HG02885 (cell line): Measurements from ENCODE around the gene NEUROG1.

Experiments
- ATAC-seq: cut with Tn5 transposase; IDR thresholded peaks from one replicate; pipeline ENCODE4 v1.9.1; 2021; ENCODE audit warnings: mild to moderate bottlenecking; ENCODE audit not compliant: unreplicated experiment, poor library complexity

The NEUROG1 gene, protein sequence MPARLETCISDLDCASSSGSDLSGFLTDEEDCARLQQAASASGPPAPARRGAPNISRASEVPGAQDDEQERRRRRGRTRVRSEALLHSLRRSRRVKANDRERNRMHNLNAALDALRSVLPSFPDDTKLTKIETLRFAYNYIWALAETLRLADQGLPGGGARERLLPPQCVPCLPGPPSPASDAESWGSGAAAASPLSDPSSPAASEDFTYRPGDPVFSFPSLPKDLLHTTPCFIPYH

DNA sequence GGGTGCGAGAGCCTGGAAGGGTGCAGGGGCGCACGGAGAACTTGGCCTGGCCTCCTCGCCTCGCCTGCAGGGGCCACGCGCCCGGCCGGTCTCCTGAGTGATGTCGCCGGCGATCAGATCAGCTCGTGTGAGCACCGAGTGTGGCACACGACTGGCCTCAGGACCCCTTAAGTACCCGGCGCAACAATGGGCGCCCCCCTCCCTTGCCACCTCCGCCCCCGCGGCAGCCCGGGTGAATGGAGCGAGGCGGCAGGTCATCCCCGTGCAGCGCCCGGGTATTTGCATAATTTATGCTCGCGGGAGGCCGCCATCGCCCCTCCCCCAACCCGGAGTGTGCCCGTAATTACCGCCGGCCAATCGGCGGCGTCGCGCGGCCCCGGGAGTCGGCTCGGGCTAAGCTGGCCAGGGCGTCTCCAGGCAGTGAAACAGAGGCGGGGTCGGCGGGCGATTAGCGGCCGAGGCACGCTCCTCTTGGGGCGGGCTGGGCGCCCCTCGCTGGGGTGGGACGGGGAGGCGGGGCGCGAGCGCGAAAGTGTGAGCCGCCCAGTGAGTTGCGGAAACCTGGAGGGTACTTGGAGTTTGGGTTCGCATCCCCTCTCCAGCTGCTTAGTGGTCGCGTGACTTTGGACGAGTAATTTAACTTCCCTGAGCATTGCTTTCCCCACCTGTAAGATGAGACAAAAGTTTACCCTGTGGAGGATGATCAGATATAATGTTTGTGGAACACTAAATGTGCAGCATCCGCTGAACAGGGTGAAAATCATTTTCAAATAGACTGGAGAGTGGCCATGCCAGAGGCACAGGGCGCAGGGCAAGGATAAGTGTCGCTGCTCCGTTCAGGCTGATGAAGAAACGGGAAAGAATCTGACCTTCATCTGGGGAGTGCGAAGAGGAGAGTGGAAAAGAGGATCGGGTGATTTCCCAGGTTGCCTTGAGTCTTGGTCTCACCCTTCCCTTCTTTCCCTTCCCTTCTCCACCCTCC lies at the start of gene NEUROG1:
NEUROG1 (minus strand) TSS at position 145 of the 982 bp plus-strand sequence. CDS start 274 bp downstream, outside the sequence.
- ATAC-seq = no peak

DNA sequence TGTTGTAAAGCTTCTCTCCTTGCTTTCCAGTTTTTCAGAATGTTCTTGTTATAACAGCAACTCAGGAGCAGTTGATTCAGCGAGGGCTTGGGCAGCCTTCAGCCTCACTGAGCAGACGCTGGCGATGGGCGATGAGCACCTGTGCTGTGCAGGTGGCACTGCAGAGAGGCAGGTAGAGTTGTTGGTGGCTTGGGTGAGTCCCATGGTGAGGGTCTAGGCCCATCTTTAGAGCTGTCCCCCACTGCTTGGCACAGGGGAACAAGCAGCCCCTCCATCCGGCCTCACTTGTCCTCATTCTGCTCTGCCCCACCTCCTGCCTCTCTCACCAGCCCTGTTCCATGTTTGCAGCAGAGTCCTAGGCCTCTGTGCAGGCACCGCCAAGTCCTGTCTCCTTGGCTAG lies 49.2 kb upstream of the NEUROG1 start:
- no peak for ATAC-seq

DNA sequence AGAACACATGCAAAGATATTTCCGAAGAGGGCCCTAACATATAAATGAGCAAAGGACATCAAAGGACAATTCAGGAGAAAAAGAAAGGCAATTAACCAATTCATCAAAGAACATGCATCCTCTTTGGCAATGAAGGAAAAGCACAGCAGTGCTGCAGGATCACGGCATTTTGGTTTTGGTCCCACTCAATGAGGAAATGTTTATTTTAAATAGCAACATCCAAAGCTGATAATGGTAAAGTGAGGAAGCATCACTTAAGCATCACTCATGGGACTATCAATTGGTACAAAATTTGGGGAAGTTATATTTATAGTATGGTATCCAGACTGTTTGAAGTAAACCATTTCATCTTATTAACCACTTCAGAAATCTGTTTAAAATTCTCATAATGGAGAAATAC lies 48.5 kb upstream of the NEUROG1 start:
- no peak for ATAC-seq

DNA sequence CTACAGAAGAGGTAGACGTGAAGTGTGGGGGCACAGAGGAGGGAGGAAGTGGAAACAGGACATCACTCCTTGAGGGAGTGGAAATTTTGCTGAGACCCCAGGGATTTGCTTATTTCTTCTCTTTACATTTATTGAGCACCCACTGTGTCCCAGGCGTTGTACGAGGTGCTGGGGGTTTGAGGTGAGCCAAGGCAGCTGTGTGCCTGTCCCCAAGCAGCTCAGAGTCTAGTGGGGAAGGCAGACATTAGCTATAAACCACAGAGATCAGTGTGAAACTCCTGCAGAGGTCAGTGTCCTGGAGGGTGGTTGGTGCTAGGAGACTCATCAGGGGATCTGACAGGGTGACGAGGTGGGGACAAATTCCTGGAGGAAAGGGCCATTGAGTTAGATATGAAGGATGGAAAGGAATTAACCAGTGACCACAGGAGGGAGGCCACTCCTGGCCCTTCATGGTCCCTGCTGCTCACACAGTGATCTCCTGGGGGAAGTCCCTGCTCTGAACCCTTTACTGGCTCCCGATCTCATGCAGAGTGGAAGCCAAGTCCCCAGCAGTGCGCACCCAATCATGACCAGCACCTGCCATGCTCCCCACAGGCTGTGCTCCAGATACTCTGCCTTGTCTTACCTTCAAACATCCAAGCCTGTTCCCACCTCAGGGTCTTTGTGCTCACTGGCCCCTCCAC lies 46.5 kb upstream of the NEUROG1 start:
- ATAC-seq = no peak

DNA sequence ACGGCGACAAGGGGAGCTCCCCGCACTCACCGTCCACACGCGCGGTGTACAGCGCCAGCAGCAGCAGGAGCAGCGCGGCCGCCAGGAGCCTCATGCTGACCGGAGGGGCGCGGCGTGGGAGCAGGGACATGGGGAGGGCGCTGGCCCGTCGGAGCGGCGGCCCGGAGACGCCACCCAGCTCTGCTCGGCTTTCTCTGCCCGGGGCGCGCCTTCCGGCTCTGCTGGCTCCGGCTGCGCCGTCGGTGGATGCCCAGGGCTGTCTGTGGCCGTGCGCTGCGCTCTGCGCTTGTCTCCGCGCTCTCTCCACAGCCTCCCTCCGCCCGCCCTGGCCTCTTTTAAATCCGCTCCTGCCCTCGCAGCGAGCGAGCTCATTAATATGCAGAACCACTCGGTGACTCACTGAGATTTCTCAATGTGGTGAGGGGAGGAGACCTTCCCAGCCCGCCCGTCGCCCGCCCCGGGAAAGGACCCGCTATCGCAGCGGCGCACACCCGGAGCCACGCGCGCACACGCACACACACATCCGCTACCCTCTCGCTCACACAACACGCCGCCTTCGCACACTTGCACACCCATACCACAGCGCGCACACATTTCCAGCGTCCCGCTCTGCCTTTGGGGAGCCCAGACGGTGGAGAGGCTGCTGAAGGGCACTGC lies 43.0 kb upstream of the NEUROG1 start, which contains the start of gene CXCL14:
CXCL14 (minus strand) TSS at position 307 of the 657 bp plus-strand sequence; CDS start at position 94, 213 bp downstream.
- ATAC-seq = no peak

DNA sequence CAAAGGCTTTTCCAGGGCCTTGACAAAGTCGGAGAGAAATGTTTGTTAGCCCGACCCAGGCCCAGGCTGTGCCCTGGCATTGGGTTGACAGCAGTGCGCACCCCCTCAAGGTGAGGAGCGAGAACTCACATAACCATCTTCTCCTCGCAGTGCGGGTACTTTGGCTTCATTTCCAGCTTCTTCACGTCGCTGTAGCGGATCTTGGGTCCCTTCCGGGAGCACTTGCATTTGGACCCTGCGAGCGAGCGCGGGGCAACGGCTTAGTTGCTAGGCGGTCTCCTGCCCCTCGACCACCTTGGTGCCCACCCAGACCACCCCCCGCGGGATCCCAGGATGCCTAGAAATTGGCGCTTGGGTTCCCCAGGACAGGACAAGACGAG lies 42.5 kb upstream of the NEUROG1 start:
- ATAC-seq = no peak

DNA sequence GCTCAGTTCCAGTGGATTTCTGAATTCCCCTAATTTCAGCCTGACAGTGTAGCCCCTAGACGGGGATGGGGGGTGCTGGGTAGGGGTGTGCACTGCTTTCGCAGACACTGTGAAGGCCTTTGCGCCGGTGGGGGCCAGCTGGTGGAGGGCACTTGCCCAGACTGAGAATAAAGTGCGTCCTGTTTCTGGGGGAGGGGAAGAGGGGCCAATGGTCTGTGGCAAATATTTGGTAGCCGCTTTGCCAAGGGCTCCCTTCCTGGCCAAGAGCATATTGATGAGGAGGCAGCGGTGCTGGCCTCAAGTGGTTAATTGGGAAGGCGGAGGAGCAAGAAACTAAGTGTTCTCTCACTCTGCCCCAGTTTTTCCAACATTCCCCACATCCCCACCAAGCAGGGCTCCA lies 41.7 kb upstream of the NEUROG1 start:
- ATAC-seq = no peak

DNA sequence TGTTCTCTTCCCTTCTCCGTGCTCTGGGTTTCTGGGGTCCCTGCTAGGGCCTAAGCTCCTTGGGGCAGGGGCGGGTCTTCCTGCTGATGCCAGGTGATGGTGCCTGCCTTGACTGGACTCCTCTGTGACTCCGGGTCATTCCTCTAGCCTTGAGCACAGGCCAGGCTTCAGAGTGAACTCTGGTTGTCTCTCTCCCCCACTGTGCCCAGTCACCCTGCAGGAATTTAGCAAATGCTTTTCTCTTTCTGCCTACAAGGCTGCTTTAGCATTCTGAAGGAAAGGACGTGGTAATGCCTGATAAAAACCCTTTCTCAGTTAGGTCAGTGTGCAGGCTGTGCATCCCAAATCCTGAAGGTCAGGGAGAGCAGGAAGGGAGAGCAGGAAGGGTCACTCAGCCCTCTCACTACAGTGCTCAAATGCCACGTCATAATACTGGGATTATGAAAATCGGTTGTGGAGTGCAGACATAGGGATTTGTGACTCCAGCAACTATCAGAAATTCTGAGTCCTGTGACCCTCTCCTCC lies 40.4 kb upstream of the NEUROG1 start:
- ATAC-seq = no peak

DNA sequence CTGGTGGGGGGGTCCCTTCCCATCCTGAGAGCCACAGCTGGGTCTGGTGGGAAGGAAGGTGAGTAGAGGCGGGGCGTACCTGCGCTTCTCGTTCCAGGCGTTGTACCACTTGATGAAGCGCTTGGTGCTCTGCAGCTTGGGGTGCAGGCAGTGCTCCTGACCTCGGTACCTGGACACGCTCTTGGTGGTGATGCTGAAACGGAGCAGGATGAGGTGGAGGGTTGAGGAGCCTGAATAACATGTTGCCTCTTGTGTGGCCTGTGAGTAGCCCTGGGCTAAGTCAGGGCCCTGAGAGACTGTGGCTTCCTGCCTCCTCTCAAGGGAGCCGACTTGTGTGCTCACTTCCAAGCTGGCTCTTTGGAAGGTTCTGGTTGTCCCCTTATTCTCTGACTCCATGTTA lies 38.7 kb upstream of the NEUROG1 start:
- ATAC-seq = no peak

DNA sequence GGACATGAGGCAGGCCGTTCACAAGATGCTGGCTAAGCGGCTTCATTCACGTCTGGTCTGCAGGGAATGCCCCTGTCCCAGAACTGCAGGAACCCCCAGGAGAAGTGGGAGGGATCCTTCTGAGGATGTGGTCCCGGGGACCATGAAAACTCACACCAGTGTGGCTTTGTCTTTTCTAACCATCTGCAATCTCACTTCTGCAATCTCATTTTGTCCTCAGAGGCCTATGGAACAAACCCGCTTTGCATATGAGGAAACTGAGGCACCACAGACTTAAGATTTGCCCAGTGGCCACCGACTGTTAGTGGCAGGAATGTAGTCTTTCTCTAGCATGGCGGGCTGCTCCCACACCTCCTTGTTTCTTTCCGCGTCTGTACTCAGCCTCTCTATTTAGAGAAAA lies 36.1 kb upstream of the NEUROG1 start:
- ATAC-seq = no peak

DNA sequence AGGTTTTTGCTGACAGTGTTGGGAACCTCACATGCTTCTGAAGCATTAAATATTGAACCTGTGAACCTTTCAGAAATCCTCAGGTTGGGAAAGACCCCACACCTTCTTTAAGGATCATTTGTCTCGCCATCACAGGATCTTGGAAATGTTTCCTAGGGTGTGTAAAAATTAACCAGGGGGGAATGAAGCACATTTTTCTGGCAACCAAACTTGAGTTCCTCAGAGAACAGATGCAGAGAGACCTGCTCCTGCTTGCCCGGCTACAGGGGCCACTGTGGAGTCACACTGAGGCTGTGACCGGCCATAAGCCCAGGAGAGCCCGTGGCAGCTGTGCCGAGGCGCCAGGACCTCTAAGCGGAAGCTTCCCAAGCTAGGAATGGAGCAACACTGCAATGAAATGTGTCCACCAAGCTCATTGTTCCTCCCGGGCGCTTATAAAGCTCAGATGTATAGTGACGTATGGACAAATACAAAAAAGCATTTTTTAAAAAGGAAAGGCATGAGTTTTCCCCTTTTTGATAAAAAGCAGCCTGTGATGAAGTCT lies 35.4 kb upstream of the NEUROG1 start:
- ATAC-seq = no peak

DNA sequence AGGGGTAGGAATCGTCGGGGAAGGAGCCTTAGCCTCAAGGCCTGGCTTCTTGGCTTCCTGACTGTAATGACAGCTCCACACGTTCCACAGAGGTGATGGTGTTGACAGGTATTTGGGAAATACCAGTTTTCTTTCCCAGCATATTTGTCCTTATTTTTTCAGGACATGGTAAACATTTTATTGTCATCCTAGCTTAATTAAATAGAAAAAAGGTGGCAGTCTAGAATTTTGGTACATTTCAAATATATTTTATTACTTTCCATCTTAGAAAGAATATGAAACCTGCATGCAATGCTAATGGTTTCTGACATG lies 34.6 kb upstream of the NEUROG1 start:
- ATAC-seq = no peak

DNA sequence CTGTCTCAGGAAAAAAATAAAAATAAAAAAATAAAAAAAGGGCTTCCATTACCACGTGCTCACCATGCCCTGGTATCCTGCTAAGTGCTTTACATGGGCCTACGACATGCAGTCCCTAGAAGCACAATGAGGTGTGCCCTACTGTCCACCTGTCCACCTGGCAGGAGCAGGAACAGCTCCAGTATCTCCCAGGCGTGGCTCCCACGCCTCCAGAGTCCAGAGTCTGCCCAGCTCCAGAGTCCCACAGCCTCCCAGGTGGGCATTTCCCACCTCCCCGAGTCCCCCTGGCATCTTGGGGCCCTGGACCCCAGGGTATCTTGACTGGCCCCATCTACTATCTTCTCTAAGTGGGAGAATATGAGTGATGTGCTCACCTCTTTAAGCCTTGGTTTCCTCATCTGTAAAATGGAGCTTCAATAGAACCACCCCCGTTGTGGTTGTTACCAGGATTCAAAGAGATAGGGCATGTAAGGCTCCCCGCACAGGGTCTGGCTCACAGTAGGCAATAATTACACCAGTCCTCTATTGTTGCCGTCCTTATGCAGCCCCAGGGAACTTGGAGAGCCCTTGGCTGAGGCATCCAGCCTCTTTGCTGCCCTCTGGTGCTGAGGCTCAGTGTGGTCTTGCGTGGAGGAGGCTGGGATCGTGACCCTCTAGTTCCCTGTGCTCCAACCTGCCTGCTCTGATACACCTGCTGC lies 34.1 kb upstream of the NEUROG1 start:
- ATAC-seq = no peak

DNA sequence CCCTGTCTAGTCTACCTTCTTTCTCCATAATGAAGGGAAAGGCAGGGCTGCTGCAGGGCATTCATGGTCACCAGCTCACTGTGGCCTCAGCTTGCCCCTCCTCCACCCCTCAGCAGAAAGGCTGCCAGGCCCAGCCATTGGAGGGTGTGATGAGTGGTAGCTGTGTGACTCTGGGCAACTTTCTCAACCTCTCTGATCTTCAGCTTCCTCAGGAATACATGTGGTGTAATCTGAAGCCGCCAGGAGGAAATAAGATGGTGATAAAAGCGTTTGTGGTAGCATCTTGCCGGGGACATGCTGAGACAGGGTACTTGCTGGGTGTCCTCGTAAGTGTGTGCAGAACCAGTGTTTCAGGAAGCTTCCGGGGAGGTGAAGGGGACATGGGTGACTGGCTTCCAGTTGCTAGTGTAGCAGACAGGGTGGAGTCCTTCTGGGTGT lies 33.2 kb upstream of the NEUROG1 start:
- no peak for ATAC-seq

DNA sequence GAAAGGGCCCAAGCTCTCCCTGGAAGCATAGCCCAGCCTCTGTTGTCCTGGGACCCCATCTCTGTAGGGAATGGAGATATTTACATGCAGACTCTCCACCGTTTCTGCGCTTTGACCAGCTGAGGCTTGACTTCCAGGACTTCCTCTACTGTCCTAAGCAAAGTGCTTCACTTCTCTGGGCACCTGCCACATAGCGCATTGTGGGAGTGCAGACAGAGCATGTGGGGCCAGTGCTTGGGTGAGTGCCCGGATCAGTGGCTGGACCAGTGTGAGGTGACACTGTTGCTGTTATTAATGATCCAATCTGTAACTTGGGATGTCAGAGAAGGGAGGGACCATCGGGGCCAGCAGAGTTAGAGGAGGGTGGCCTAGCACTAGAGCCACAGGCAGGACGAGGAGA lies 32.5 kb upstream of the NEUROG1 start:
- ATAC-seq = no peak

DNA sequence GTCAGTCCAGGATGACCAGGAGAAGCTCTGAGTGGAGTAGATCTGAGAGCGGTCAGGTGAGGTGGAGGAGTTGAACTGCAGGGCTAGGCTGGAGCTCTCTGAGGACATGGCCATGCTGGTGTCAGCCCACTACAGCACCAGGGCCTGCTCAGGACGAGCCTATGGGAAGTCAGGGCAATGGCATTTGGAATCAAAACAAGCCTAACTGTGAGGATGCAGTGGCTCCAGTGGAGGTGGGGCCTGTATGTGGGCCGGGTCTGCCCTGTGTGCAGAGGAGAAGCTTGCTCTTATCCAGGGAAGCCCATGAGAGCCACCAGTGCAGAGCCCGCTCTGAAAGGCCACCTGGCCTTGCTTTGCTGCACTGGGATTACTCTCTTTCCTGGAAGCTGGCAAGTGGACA lies 31.9 kb upstream of the NEUROG1 start:
- ATAC-seq = no peak

DNA sequence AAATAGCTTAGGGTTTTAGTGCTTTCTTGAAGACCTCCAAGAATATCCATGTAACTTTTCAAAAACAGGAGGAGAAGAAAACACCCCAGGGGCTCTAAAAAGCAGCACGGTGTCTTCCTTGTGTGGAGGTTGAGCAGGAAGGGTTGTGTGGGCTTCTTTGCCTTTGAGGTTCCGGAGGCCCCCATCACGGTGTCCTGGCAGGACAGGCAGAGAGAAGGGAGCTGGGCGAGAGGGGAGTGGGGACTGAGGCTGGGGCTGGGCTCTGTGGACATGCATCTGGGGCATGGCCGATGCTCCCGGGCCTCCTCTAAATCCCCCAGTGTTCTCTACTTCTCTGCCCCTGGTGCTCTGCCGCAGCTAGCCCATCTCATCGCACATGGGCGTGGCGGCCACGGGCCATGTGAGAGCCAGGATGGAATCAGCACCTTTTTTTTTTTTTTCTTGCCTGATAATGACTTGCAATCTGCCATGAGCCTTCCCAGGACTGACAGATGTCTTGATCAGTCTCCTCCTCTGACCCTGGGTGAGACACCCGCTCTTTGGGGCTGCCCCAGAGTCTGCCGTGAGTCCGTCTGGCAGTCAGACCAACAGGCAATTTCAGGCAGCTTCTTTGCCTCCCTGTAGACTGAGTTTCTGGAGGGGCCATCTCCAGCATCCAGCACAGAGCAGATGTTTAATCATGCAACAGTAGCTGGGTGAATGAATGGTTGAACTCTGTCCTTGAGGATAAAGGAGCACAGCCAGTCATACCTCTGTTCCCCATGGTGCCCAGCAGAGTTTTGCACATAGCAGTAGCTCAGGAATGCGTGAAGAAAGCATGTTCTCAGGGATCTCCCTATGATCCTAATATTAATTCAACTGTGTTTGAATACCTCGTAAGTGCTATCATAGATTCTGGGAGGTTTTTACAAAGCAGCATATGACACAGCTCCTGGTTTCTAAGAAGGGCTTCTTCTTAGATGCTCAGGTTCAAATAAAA lies 30.9 kb upstream of the NEUROG1 start:
- ATAC-seq = no peak

DNA sequence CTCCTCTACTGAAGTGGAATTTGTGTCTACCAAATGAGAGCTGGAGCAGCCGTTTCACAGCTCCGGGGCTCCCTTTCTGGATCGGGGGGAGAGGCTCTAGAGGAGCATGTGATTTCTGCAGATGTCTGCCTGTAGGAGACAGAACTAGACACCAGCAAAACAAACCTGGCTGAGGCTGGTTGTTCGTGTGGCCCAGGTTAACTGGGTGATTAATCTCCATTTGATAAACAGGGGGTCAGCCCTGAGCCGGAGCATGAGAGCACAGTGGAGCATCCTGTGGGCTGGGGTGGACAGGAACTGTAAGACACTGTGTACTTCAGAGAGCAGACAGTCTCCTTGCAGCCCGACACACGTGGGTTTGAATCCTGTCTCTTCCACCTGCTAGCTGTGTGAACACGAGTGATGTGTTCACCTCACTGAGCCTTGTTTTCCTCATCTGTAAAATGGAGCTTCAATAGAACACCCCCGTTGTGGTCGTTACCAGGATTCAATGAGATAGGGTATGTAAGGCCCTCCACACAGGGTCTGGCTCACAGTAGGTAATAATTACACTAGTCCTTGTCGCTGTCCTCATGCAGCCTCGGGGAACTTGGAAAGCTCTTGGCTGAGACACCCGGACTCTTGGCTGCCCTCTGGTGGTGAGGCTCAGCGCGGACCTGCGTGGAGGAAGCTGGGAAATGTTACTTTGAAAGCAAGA lies 30.1 kb upstream of the NEUROG1 start:
- ATAC-seq = peak; percentile 62
